ENCODE measurements around the gene NUP50. TPM values are rescaled to one million over a fixed set of nuclear protein-coding genes. Genes with fewer than 3 reads are reported as not detected.

The NUP50 gene
- polyA plus RNA-seq (2013) = 36.4 TPM

GRCh38 chr22:45163451-45164269, at the start of gene NUP50:
Gene NUP50 (plus strand): TSS chr22:45163925. CDS start chr22:45168178, 4,253 bp downstream.
- peak within 1 kb of the TSS; percentile 69 to 94 (median 86) for H3K4me3 ChIP-seq (ENCODE audit: control insufficient read depth in 1 of 7, extremely low read depth in 1 of 7, insufficient read depth in 4 of 7, low read depth in 2 of 7, low read length in 6 of 7)
- POLR2A ChIA-PET = interaction anchor here (0.9 kb wide), 1 partner anchor 58 kb away, joined by 3 read pairs; no protein-coding TSS in a partner anchor
- CTCF ChIA-PET = interaction anchor here (0.9 kb wide), 1 partner anchor 63 kb away, joined by 3 read pairs; no protein-coding TSS in a partner anchor
- peak within 1 kb of the TSS; percentile 35 to 79 for H3K27ac ChIP-seq (ENCODE audit: insufficient read depth in 1 of 2, low read depth in 1 of 2, low read length in 2 of 2, poor library complexity in 1 of 2, severe bottlenecking in 2 of 2)
- WGBS (ENCODE audit: insufficient coverage) = under 1% methylated on average over 90 of the region's 100 CpGs
- H3K9me3 ChIP-seq (ENCODE audit: control extremely low read depth in 1 of 5, control insufficient read depth in 4 of 5, insufficient read depth in 2 of 5, low read depth in 1 of 5, low read length in 4 of 5) = no peaks in the 10 kb centered on the region
- peaks cover 5 to 14% (median 8%) of the 10 kb centered on the region in 4 experiments for H3K36me3 ChIP-seq (ENCODE audit: control insufficient read depth in 4 of 4, insufficient read depth in 4 of 4, low read length in 3 of 4)
- peak; percentile 96 to 98 (median 97) for DNase-seq
- H3K4me1 ChIP-seq (ENCODE audit: control extremely low read depth in 1 of 4, control insufficient read depth in 4 of 4, insufficient read depth in 4 of 4, low read length in 3 of 4) = peaks cover 20 to 60% (median 39%) of the 10 kb centered on the region in 4 experiments
- H3K27me3 ChIP-seq (replicated peaks in 2 of 5; ENCODE audit: control insufficient read depth in 4 of 5, insufficient read depth in 5 of 5, low read length in 4 of 5) = no peaks in the 10 kb centered on the region

- Histone ChIP-seq H3K4me1 (ENCODE audit: control extremely low read depth in 1 of 4, control insufficient read depth in 4 of 4, insufficient read depth in 4 of 4, low read length in 3 of 4) (no peaks in the 10 kb centered on the region), H3K27me3 (replicated peaks in 2 of 5; ENCODE audit: control insufficient read depth in 4 of 5, insufficient read depth in 5 of 5, low read length in 4 of 5) (no peaks in the 10 kb centered on the region), H3K4me3 (ENCODE audit: control insufficient read depth in 1 of 7, extremely low read depth in 1 of 7, insufficient read depth in 4 of 7, low read depth in 2 of 7, low read length in 6 of 7) (no peak overlapping the region), H3K27ac (ENCODE audit: insufficient read depth in 1 of 2, low read depth in 1 of 2, low read length in 2 of 2, poor library complexity in 1 of 2, severe bottlenecking in 2 of 2) (no peak overlapping the region), H3K36me3 (ENCODE audit: control insufficient read depth in 4 of 4, insufficient read depth in 4 of 4, low read length in 3 of 4) (no peaks in the 10 kb centered on the region), H3K9me3 (ENCODE audit: control extremely low read depth in 1 of 5, control insufficient read depth in 4 of 5, insufficient read depth in 2 of 5, low read depth in 1 of 5, low read length in 4 of 5) (peaks cover 0 to 7% (median 0%) of the 10 kb centered on the region in 5 experiments)
- 96% methylated on average over 6 of the region's 9 CpGs for whole genome bisulfite sequencing (ENCODE audit: insufficient coverage)
- ChIA-PET CTCF (interaction anchor here (2.0 kb wide), 1 partner anchor 18 kb away, joined by 7 read pairs; no protein-coding TSS in a partner anchor), POLR2A (no interaction called here)
- DNase-seq = no peak
Observed at GRCh38 chr22:45120440-45120839, 43.3 kb upstream of the NUP50 start.

- 95% methylated on average over 6 of the region's 8 CpGs for WGBS (ENCODE audit: insufficient coverage)
- Histone ChIP-seq H3K9me3 (ENCODE audit: control extremely low read depth in 1 of 5, control insufficient read depth in 4 of 5, insufficient read depth in 2 of 5, low read depth in 1 of 5, low read length in 4 of 5) (peaks cover 0 to 7% (median 0%) of the 10 kb centered on the region in 5 experiments), H3K4me1 (ENCODE audit: control extremely low read depth in 1 of 4, control insufficient read depth in 4 of 4, insufficient read depth in 4 of 4, low read length in 3 of 4) (no peaks in the 10 kb centered on the region), H3K27me3 (replicated peaks in 2 of 5; ENCODE audit: control insufficient read depth in 4 of 5, insufficient read depth in 5 of 5, low read length in 4 of 5) (no peaks in the 10 kb centered on the region), H3K27ac (ENCODE audit: insufficient read depth in 1 of 2, low read depth in 1 of 2, low read length in 2 of 2, poor library complexity in 1 of 2, severe bottlenecking in 2 of 2) (no peak overlapping the region), H3K4me3 (ENCODE audit: control insufficient read depth in 1 of 7, extremely low read depth in 1 of 7, insufficient read depth in 4 of 7, low read depth in 2 of 7, low read length in 6 of 7) (no peak overlapping the region), H3K36me3 (ENCODE audit: control insufficient read depth in 4 of 4, insufficient read depth in 4 of 4, low read length in 3 of 4) (no peaks in the 10 kb centered on the region)
- ChIA-PET POLR2A (no interaction called here), CTCF (interaction anchor here (2.0 kb wide), 1 partner anchor 19 kb away, joined by 7 read pairs; no protein-coding TSS in a partner anchor)
- no peak for DNase-seq
Observed at GRCh38 chr22:45120931-45121330, 42.8 kb upstream of the NUP50 start.

GRCh38 chr22:45124176-45124847, 39.4 kb upstream of the NUP50 start:
- Histone ChIP-seq H3K27me3 (replicated peaks in 2 of 5; ENCODE audit: control insufficient read depth in 4 of 5, insufficient read depth in 5 of 5, low read length in 4 of 5) (no peaks in the 10 kb centered on the region), H3K27ac (ENCODE audit: insufficient read depth in 1 of 2, low read depth in 1 of 2, low read length in 2 of 2, poor library complexity in 1 of 2, severe bottlenecking in 2 of 2) (no peak overlapping the region), H3K4me3 (ENCODE audit: control insufficient read depth in 1 of 7, extremely low read depth in 1 of 7, insufficient read depth in 4 of 7, low read depth in 2 of 7, low read length in 6 of 7) (no peak overlapping the region), H3K36me3 (ENCODE audit: control insufficient read depth in 4 of 4, insufficient read depth in 4 of 4, low read length in 3 of 4) (no peaks in the 10 kb centered on the region), H3K9me3 (ENCODE audit: control extremely low read depth in 1 of 5, control insufficient read depth in 4 of 5, insufficient read depth in 2 of 5, low read depth in 1 of 5, low read length in 4 of 5) (peaks cover 0 to 5% (median 0%) of the 10 kb centered on the region in 5 experiments), H3K4me1 (ENCODE audit: control extremely low read depth in 1 of 4, control insufficient read depth in 4 of 4, insufficient read depth in 4 of 4, low read length in 3 of 4) (peaks cover 0 to 2% (median 0%) of the 10 kb centered on the region in 4 experiments)
- DNase-seq = no peak
- CTCF ChIA-PET = no interaction called here
- 98% methylated on average over 10 of the region's 10 CpGs for WGBS (ENCODE audit: insufficient coverage)
- POLR2A ChIA-PET = no interaction called here

- WGBS (ENCODE audit: insufficient coverage) = 98% methylated on average over 8 of the region's 8 CpGs
- peaks cover 0 to 11% (median 6%) of the 10 kb centered on the region in 4 experiments for H3K4me1 ChIP-seq (ENCODE audit: control extremely low read depth in 1 of 4, control insufficient read depth in 4 of 4, insufficient read depth in 4 of 4, low read length in 3 of 4)
- POLR2A ChIA-PET = no interaction called here
- H3K9me3 ChIP-seq (ENCODE audit: control extremely low read depth in 1 of 5, control insufficient read depth in 4 of 5, insufficient read depth in 2 of 5, low read depth in 1 of 5, low read length in 4 of 5) = no peaks in the 10 kb centered on the region
- no peaks in the 10 kb centered on the region for H3K36me3 ChIP-seq (ENCODE audit: control insufficient read depth in 4 of 4, insufficient read depth in 4 of 4, low read length in 3 of 4)
- CTCF ChIA-PET = no interaction called here
- H3K27ac ChIP-seq (ENCODE audit: insufficient read depth in 1 of 2, low read depth in 1 of 2, low read length in 2 of 2, poor library complexity in 1 of 2, severe bottlenecking in 2 of 2) = no peak overlapping the region
- no peak overlapping the region for H3K4me3 ChIP-seq (ENCODE audit: control insufficient read depth in 1 of 7, extremely low read depth in 1 of 7, insufficient read depth in 4 of 7, low read depth in 2 of 7, low read length in 6 of 7)
- no peaks in the 10 kb centered on the region for H3K27me3 ChIP-seq (replicated peaks in 2 of 5; ENCODE audit: control insufficient read depth in 4 of 5, insufficient read depth in 5 of 5, low read length in 4 of 5)
- no peak for DNase-seq
Observed at GRCh38 chr22:45125188-45125587, 38.5 kb upstream of the NUP50 start.

GRCh38 chr22:45127866-45128265, 35.9 kb upstream of the NUP50 start:
- ChIA-PET CTCF (no interaction called here), POLR2A (no interaction called here)
- no peak for DNase-seq
- no peaks in the 10 kb centered on the region for H3K9me3 ChIP-seq (ENCODE audit: control extremely low read depth in 1 of 5, control insufficient read depth in 4 of 5, insufficient read depth in 2 of 5, low read depth in 1 of 5, low read length in 4 of 5)
- WGBS (ENCODE audit: insufficient coverage) = 100% methylated on average over 1 of the region's 3 CpGs
- H3K27ac ChIP-seq (ENCODE audit: insufficient read depth in 1 of 2, low read depth in 1 of 2, low read length in 2 of 2, poor library complexity in 1 of 2, severe bottlenecking in 2 of 2) = no peak overlapping the region
- H3K4me1 ChIP-seq (ENCODE audit: control extremely low read depth in 1 of 4, control insufficient read depth in 4 of 4, insufficient read depth in 4 of 4, low read length in 3 of 4) = peaks cover 7 to 28% (median 14%) of the 10 kb centered on the region in 4 experiments
- H3K4me3 ChIP-seq (ENCODE audit: control insufficient read depth in 1 of 7, extremely low read depth in 1 of 7, insufficient read depth in 4 of 7, low read depth in 2 of 7, low read length in 6 of 7) = no peak overlapping the region
- H3K36me3 ChIP-seq (ENCODE audit: control insufficient read depth in 4 of 4, insufficient read depth in 4 of 4, low read length in 3 of 4) = peaks cover 0 to 4% (median 0%) of the 10 kb centered on the region in 4 experiments
- H3K27me3 ChIP-seq (replicated peaks in 2 of 5; ENCODE audit: control insufficient read depth in 4 of 5, insufficient read depth in 5 of 5, low read length in 4 of 5) = no peaks in the 10 kb centered on the region

Measured in common myeloid progenitor, CD34-positive (primary cell).